Measurements from ENCODE around the gene ZP1. TPM values are rescaled to one million over a fixed set of nuclear protein-coding genes. Genes with fewer than 3 reads are reported as not detected.
A peak's percentile ranks its signal among the peaks of the same experiment; 100 is the strongest.

Gene ZP1
- total and polyA plus RNA-seq, 8 donors: 0.11 TPM; not detected in 7

- Histone ChIP-seq H3K36me3 (peaks cover 0 to 19% of the 10 kb centered on the region in 2 donors), H3K9me3 (no peaks in the 10 kb centered on the region), H3K4me3 (no peak overlapping the region), H3K4me1 (no peaks in the 10 kb centered on the region), H3K27me3 (no peaks in the 10 kb centered on the region), H3K27ac (no peak overlapping the region)
- intact Hi-C loops (cut with DNase I): no loop called here
- TF ChIP-seq CTCF (IDR thresholded peaks at IDR 0.05): no peak
- DNase-seq (no peak), ATAC-seq (no peak)
Measured at GRCh38 chr11:60878245-60879101, 11.1 kb downstream of the ZP1 start.

GRCh38 chr11:60879104-60879503, 11.8 kb downstream of the ZP1 start:
- DNase-seq: no peak

GRCh38 chr11:60879971-60880588, 12.7 kb downstream of the ZP1 start:
- TF ChIP-seq CTCF (IDR thresholded peaks at IDR 0.05): no peak
- Histone ChIP-seq H3K9me3 (no peaks in the 10 kb centered on the region), H3K36me3 (peaks cover 0 to 19% of the 10 kb centered on the region in 2 donors), H3K4me1 (no peaks in the 10 kb centered on the region), H3K27me3 (no peaks in the 10 kb centered on the region), H3K27ac (no peak overlapping the region), H3K4me3 (no peak overlapping the region)
- no peak for DNase-seq
- intact Hi-C loops (cut with DNase I): no loop called here
- ATAC-seq: no peak

More at GRCh38 chr11:60879104-60879503, 11.8 kb downstream of the ZP1 start:
- intact Hi-C loops (cut with DNase I): no loop called here
- H3K36me3 ChIP-seq: peaks cover 0 to 19% of the 10 kb centered on the region in 2 donors
- no peaks in the 10 kb centered on the region for H3K27me3 ChIP-seq
- H3K9me3 ChIP-seq: no peaks in the 10 kb centered on the region
- no peaks in the 10 kb centered on the region for H3K4me1 ChIP-seq
- no peak for TF ChIP-seq CTCF (IDR thresholded peaks at IDR 0.05)
- H3K27ac ChIP-seq: no peak overlapping the region
- H3K4me3 ChIP-seq: no peak overlapping the region
- no peak for ATAC-seq

- DNase-seq (no peak), ATAC-seq (no peak)
- Histone ChIP-seq H3K4me3 (no peak overlapping the region), H3K27me3 (no peaks in the 10 kb centered on the region), H3K4me1 (no peaks in the 10 kb centered on the region), H3K9me3 (no peaks in the 10 kb centered on the region), H3K36me3 (peaks cover 0 to 19% of the 10 kb centered on the region in 2 donors), H3K27ac (no peak overlapping the region)
- TF ChIP-seq CTCF (IDR thresholded peaks at IDR 0.05): no peak
- intact Hi-C loops (cut with DNase I): no loop called here
Measured at GRCh38 chr11:60880643-60881282, 13.4 kb downstream of the ZP1 start.

- H3K27ac ChIP-seq: no peak overlapping the region
- H3K4me3 ChIP-seq: no peak overlapping the region
- ATAC-seq (peak; percentile 87), DNase-seq (no peak)
- peaks cover 0 to 23% of the 10 kb centered on the region in 2 donors for H3K36me3 ChIP-seq
- intact Hi-C loops (cut with DNase I): no loop called here
- peak; percentile 10 to 30 for TF ChIP-seq CTCF (IDR thresholded peaks at IDR 0.05)
- H3K4me1 ChIP-seq: no peaks in the 10 kb centered on the region
- no peaks in the 10 kb centered on the region for H3K27me3 ChIP-seq
- H3K9me3 ChIP-seq: no peaks in the 10 kb centered on the region
Measured at GRCh38 chr11:60887556-60887955, 20.2 kb downstream of the ZP1 start.

Data from left lung (tissue), 10 donors.